Ascending aorta (tissue), 2 donors: ENCODE measurements around the gene STK32C. TPM values are rescaled to one million over a fixed set of nuclear protein-coding genes. Genes with fewer than 3 reads are reported as not detected.

Source experiments
- DNase-seq, 2 donors: peaks; one replicate each; pipeline ENCODE4 v3.0.0-alpha.2; 2019; ENCODE audit warnings: low spot score in 2 of 2
- H3K27ac ChIP-seq, 2 donors: fragments of 200-600 bp; sonication (generic); one replicate each; pipeline ENCODE4 v1.5.1; 2016 to 2017; ENCODE audit warnings: mild to moderate bottlenecking in 1 of 2
- H3K27me3 ChIP-seq: fragments of 200-600 bp; sonication (generic); one replicate; pipeline ENCODE4 v1.5.1; 2017
- H3K36me3 ChIP-seq, 2 donors: fragments of 200-600 bp; sonication (generic); one replicate each; pipeline ENCODE4 v1.5.1; 2016
- H3K4me1 ChIP-seq, 2 donors: fragments of 200-600 bp; sonication (generic); one replicate each; pipeline ENCODE4 v1.5.1; 2016 to 2017; ENCODE audit warnings: mild to moderate bottlenecking in 1 of 2
- H3K4me3 ChIP-seq, 2 donors: fragments of 200-600 bp; sonication (generic); one replicate each; pipeline ENCODE4 v1.5.1; 2016 to 2017; ENCODE audit warnings: mild to moderate bottlenecking in 1 of 2
- H3K9me3 ChIP-seq, 2 donors: fragments of 200-600 bp; sonication (generic); one replicate each; pipeline ENCODE4 v1.5.1; 2016
- CTCF ChIP-seq, 3 experiments: fragments of 200-600 bp in 2 of 3; fragments of 450-650 bp in 1 of 3; sonication (generic) in 2 of 3; IDR thresholded peaks; one replicate each; pipeline ENCODE4 v1.5.1; 2016 to 2019; ENCODE audit warnings: antibody characterized with exemption in 3 of 3, mild to moderate bottlenecking in 1 of 3, moderate library complexity in 1 of 3
- intact Hi-C: fragments of 100-400 bp; cut with DNase I; formaldehyde crosslinking; loops from one replicate; pipeline ENCODE4 v1.15.1; 2023
- total RNA-seq: library from RNA; depleted of rRNA; stranded (reverse); fragments of >200 nt; gene quantifications from one replicate; pipeline ENCODE4 v1.1.0, GENCODE V29; 2016

Gene STK32C
- total RNA-seq, 1 donor from 2014 or later: 16.2 TPM

- DNase-seq: no peak
These were observed 113.0 kb downstream of the STK32C start for GRCh38 chr10:132194726-132195125.

GRCh38 chr10:132193907-132194552 lies 113.7 kb downstream of the STK32C start:
- no peaks in the 10 kb centered on the region for H3K27me3 ChIP-seq
- intact Hi-C loops: no loop called here
- H3K4me3 ChIP-seq: no peak overlapping the region
- no peaks in the 10 kb centered on the region for H3K36me3 ChIP-seq
- DNase-seq: no peak
- H3K9me3 ChIP-seq: no peaks in the 10 kb centered on the region
- H3K4me1 ChIP-seq: no peaks in the 10 kb centered on the region
- no peak for TF ChIP-seq CTCF (IDR thresholded peaks at IDR 0.05)
- no peak overlapping the region for H3K27ac ChIP-seq

More at GRCh38 chr10:132194726-132195125, 113.0 kb downstream of the STK32C start:
- H3K27ac ChIP-seq: no peak overlapping the region
- no peaks in the 10 kb centered on the region for H3K4me1 ChIP-seq
- H3K27me3 ChIP-seq: no peaks in the 10 kb centered on the region
- intact Hi-C loops: no loop called here
- no peaks in the 10 kb centered on the region for H3K36me3 ChIP-seq
- H3K4me3 ChIP-seq: no peak overlapping the region
- TF ChIP-seq CTCF (IDR thresholded peaks at IDR 0.05): no peak
- no peaks in the 10 kb centered on the region for H3K9me3 ChIP-seq

GRCh38 chr10:132192991-132193665 lies 114.6 kb downstream of the STK32C start:
- Histone ChIP-seq H3K4me1 (no peaks in the 10 kb centered on the region), H3K27me3 (peaks cover 2% of the 10 kb centered on the region), H3K4me3 (no peak overlapping the region), H3K9me3 (no peaks in the 10 kb centered on the region), H3K36me3 (no peaks in the 10 kb centered on the region), H3K27ac (no peak overlapping the region)
- no peak for TF ChIP-seq CTCF (IDR thresholded peaks at IDR 0.05)
- DNase-seq: no peak
- intact Hi-C loops: no loop called here

GRCh38 chr10:132192076-132192975 lies 115.4 kb downstream of the STK32C start:
- Histone ChIP-seq H3K4me3 (no peak overlapping the region), H3K9me3 (no peaks in the 10 kb centered on the region), H3K4me1 (peaks cover 0 to 6% of the 10 kb centered on the region in 2 donors), H3K27ac (no peak overlapping the region), H3K27me3 (peaks cover 9% of the 10 kb centered on the region), H3K36me3 (no peaks in the 10 kb centered on the region)
- intact Hi-C loops: no loop called here
- no peak for DNase-seq
- no peak for TF ChIP-seq CTCF (IDR thresholded peaks at IDR 0.05)

- Histone ChIP-seq H3K36me3 (no peaks in the 10 kb centered on the region), H3K27ac (no peak overlapping the region), H3K4me1 (peaks cover 4 to 15% of the 10 kb centered on the region in 2 donors), H3K9me3 (no peaks in the 10 kb centered on the region), H3K4me3 (no peak overlapping the region), H3K27me3 (peaks cover 30% of the 10 kb centered on the region)
- intact Hi-C loops: no loop called here
- no peak for TF ChIP-seq CTCF (IDR thresholded peaks at IDR 0.05)
- no peak for DNase-seq
These were observed 117.8 kb downstream of the STK32C start for GRCh38 chr10:132189810-132190422.
